BLaER1 treated with 17β-estradiol and CSF1 and Interleukin-3, amounts not matched to agents 10 nM and 100 nM (cell line): ENCODE measurements around the gene PFDN4.

Experiments used
- H3K27ac ChIP-seq, 11 experiments: shearing (Covaris generic); formaldehyde crosslinking; 2 replicates each; pipeline ENCODE4 v1.8.1; 2022
- H3K27me3 ChIP-seq, 11 experiments: shearing (Covaris generic); formaldehyde crosslinking; 2 replicates each; pipeline ENCODE4 v1.8.1; 2022
- H3K36me3 ChIP-seq, 11 experiments: shearing (Covaris generic); formaldehyde crosslinking; 2 replicates each; pipeline ENCODE4 v1.8.1; 2022
- H3K4me1 ChIP-seq, 10 experiments: shearing (Covaris generic); formaldehyde crosslinking; 2 replicates each; pipeline ENCODE4 v1.8.1; 2022
- H3K4me2 ChIP-seq, 11 experiments: shearing (Covaris generic); formaldehyde crosslinking; 2 replicates each; pipeline ENCODE4 v1.8.1; 2022
- H3K4me3 ChIP-seq, 10 experiments: shearing (Covaris generic); formaldehyde crosslinking; 2 replicates each; pipeline ENCODE4 v1.8.1; 2022
- H3K9ac ChIP-seq, 11 experiments: shearing (Covaris generic); formaldehyde crosslinking; 2 replicates each; pipeline ENCODE4 v1.8.1; 2022
- H3K9me3 ChIP-seq, 11 experiments: shearing (Covaris generic); formaldehyde crosslinking; replicated peaks in 1 of 11; 2 replicates each; pipeline ENCODE4 v1.8.1; 2022
- H4K20me1 ChIP-seq, 11 experiments: shearing (Covaris generic); formaldehyde crosslinking; 2 replicates each; pipeline ENCODE4 v1.8.1; 2022
- Cebpa-rat ChIP-seq, 11 experiments: shearing (Covaris generic); IDR thresholded peaks; 2 replicates each; pipeline ENCODE4 v1.8.1; 2022

Gene PFDN4

GRCh38 chr20:54217762-54218161, 9.9 kb downstream of the PFDN4 start:
- no peak for TF ChIP-seq Cebpa-rat (IDR thresholded peaks at IDR 0.05)
- no peak overlapping the region for H3K4me2 ChIP-seq
- H4K20me1 ChIP-seq = peaks cover 0 to 41% (median 11%) of the 10 kb centered on the region in 11 experiments; a peak in 10 of 22 replicates
- no peak overlapping the region for H3K4me3 ChIP-seq
- H3K27me3 ChIP-seq = no peaks in the 10 kb centered on the region
- peaks cover 6 to 42% (median 25%) of the 10 kb centered on the region in 10 experiments; a peak in 19 of 20 replicates for H3K4me1 ChIP-seq
- H3K27ac ChIP-seq = no peak overlapping the region
- no peaks in the 10 kb centered on the region for H3K9me3 ChIP-seq
- no peak overlapping the region for H3K9ac ChIP-seq
- peaks cover 35 to 80% (median 55%) of the 10 kb centered on the region in 11 experiments for H3K36me3 ChIP-seq

GRCh38 chr20:54218470-54218869, 10.6 kb downstream of the PFDN4 start:
- Histone ChIP-seq H4K20me1 (peaks cover 0 to 33% (median 8%) of the 10 kb centered on the region in 11 experiments; a peak in 10 of 22 replicates), H3K4me3 (no peak overlapping the region), H3K27ac (peak overlapping the region in 5 of 11 experiments; percentile 12 to 35 (median 27); a peak in 3 of 22 replicates), H3K27me3 (no peaks in the 10 kb centered on the region), H3K4me2 (peak overlapping the region in 6 of 11 experiments; percentile 18 to 54 (median 44); a peak in 10 of 22 replicates), H3K9me3 (no peaks in the 10 kb centered on the region), H3K36me3 (peaks cover 35 to 81% (median 54%) of the 10 kb centered on the region in 11 experiments), H3K4me1 (peaks cover 6 to 49% (median 25%) of the 10 kb centered on the region in 10 experiments; a peak in 18 of 20 replicates), H3K9ac (peak overlapping the region in 8 of 11 experiments; percentile 8 to 67 (median 39); a peak in 10 of 22 replicates)
- TF ChIP-seq Cebpa-rat (IDR thresholded peaks at IDR 0.05) = no peak

DNA sequence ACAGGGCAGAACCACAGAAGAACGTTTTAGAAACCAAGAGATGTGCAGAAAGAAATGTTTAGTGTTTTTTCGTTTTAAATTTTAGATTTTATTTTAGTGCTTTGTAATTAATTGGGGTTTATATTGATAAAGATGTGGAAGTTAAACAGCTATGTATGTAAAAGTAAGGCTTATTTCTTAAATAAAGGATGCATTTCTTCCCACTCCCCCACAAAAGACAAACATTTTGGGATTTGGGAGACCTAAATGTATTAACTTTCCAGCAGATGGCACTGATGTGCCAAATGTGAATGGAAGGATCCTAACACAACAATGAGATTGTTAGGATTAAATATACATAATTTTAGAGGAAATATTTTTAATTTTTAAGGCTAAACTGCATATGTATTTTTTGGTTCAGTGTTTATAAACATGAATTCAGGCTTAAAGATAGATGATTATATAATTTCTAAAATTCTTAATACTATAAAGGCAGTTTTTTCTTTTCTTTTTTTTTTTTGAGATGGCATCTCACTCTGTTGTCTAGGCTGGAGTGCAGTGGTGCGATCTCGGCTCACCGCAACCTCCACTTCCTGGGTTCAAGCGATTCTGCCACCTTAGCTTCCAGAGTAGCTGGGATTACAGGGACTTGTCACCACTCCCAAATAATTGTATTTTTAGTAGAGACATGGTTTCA, 12.0 kb downstream of the PFDN4 start:
- peak overlapping the region in 2 of 11 experiments; percentile 67 to 75; a peak in 1 of 22 replicates for H3K9ac ChIP-seq
- no peaks in the 10 kb centered on the region for H3K9me3 ChIP-seq
- H3K36me3 ChIP-seq = peaks cover 30 to 69% (median 46%) of the 10 kb centered on the region in 11 experiments
- TF ChIP-seq Cebpa-rat (IDR thresholded peaks at IDR 0.05) = no peak
- peak overlapping the region in 3 of 11 experiments; percentile 67 to 93 (median 84); a peak in 6 of 22 replicates for H3K4me2 ChIP-seq
- no peaks in the 10 kb centered on the region for H3K27me3 ChIP-seq
- peaks cover 6 to 49% (median 25%) of the 10 kb centered on the region in 10 experiments; a peak in 18 of 20 replicates for H3K4me1 ChIP-seq
- H4K20me1 ChIP-seq = peaks cover 0 to 21% (median 5%) of the 10 kb centered on the region in 11 experiments; a peak in 6 of 22 replicates
- H3K4me3 ChIP-seq = no peak overlapping the region
- peak overlapping the region in 4 of 11 experiments; percentile 27 to 81 (median 72); a peak in 8 of 22 replicates for H3K27ac ChIP-seq

- peak overlapping the region in 3 of 11 experiments; percentile 3 to 75 (median 67); a peak in 5 of 22 replicates for H3K9ac ChIP-seq
- no peak for TF ChIP-seq Cebpa-rat (IDR thresholded peaks at IDR 0.05)
Measured at GRCh38 chr20:54220722-54221121, 12.8 kb downstream of the PFDN4 start.

DNA sequence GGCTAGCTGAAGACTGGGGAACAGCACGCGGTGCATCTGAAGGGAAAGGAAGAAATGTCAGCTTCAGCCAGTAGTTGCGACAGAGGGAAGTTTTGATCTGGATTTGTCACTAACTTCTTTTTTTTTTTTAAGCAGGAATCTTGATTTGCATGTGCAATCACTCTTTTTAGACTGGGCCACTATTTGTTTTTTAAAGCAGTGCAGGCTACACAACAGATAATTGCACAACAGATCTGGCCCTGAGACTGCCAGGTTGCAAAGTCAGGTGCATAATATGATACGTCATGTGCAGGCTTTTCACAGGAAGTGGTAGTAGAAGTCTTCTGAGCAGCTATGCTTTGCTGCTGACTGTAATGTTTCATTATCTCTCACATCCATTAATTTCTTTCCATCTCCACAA, 13.5 kb downstream of the PFDN4 start:
- peaks cover 15 to 55% (median 32%) of the 10 kb centered on the region in 11 experiments for H3K36me3 ChIP-seq
- peak overlapping the region in 8 of 11 experiments; percentile 15 to 93 (median 53); a peak in 12 of 22 replicates for H3K4me2 ChIP-seq
- peak in 4 of 11 experiments; percentile 12 to 82 (median 46); a peak in 8 of 22 replicates for TF ChIP-seq Cebpa-rat (IDR thresholded peaks at IDR 0.05)
- peak overlapping the region in 5 of 11 experiments; percentile 16 to 81 (median 63); a peak in 8 of 22 replicates for H3K27ac ChIP-seq
- no peaks in the 10 kb centered on the region for H3K9me3 ChIP-seq
- H3K9ac ChIP-seq = peak overlapping the region in 3 of 11 experiments; percentile 34 to 75 (median 67); a peak in 4 of 22 replicates
- peaks cover 0 to 9% (median 0%) of the 10 kb centered on the region in 11 experiments; a peak in 1 of 22 replicates for H4K20me1 ChIP-seq
- no peak overlapping the region for H3K4me3 ChIP-seq
- peaks cover 6 to 49% (median 25%) of the 10 kb centered on the region in 10 experiments; a peak in 18 of 20 replicates for H3K4me1 ChIP-seq
- H3K27me3 ChIP-seq = no peaks in the 10 kb centered on the region

More at GRCh38 chr20:54220722-54221121, 12.8 kb downstream of the PFDN4 start:
- no peaks in the 10 kb centered on the region for H3K9me3 ChIP-seq
- peak overlapping the region in 6 of 11 experiments; percentile 23 to 93 (median 67); a peak in 9 of 22 replicates for H3K4me2 ChIP-seq
- H3K36me3 ChIP-seq = peaks cover 21 to 61% (median 38%) of the 10 kb centered on the region in 11 experiments
- peak overlapping the region in 5 of 11 experiments; percentile 27 to 81 (median 63); a peak in 11 of 22 replicates for H3K27ac ChIP-seq
- H3K27me3 ChIP-seq = no peaks in the 10 kb centered on the region
- no peak overlapping the region for H3K4me3 ChIP-seq
- peaks cover 6 to 49% (median 25%) of the 10 kb centered on the region in 10 experiments; a peak in 18 of 20 replicates for H3K4me1 ChIP-seq
- H4K20me1 ChIP-seq = peaks cover 0 to 13% (median 0%) of the 10 kb centered on the region in 11 experiments; a peak in 4 of 22 replicates

DNA sequence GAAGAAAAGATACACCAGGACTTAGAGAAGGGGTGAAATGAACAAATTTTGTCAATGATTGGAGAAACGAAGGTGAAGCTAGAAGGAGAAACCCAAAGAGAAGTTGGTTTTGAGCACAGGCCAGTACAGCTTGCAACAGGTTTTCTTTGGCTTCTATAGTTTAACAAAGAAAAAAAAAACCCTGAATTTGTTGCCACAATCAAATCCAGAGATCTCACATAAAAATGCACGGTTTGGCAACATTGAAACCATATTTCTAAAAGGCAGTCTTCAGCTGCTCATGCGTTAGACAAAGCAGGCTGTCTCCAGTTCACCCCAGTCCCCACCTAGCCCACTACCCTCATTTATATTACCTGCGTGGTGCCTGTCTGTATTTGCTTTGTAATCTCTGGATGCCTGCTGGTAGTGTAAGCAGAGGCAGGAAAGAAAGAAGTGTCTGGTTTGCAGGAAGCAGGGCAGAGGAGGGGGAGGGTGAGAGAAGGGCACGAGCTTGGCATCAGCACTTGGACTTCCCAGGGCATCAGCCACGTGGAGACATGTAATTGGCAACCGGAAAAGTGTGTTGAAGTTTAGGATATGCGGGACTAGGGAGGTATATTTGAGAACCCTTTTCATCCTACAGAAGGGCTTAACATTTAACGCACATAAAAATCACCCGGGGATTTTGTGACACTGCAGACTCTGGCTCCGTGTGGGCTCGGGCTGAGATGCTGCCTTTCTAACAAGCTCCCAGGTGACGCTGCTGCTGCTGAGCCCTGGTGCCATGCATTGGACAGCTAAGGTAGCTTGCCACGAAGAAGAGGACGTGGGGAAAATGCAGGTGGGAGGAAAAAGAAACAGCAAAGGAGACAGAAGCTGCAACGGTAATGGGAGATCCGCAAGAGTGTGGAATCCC, 14.4 kb downstream of the PFDN4 start:
- peak overlapping the region in 4 of 11 experiments; percentile 67 to 93 (median 76); a peak in 8 of 22 replicates for H3K4me2 ChIP-seq
- peak overlapping the region in 3 of 11 experiments; percentile 34 to 61 (median 59); a peak in 4 of 22 replicates for H3K9ac ChIP-seq
- TF ChIP-seq Cebpa-rat (IDR thresholded peaks at IDR 0.05) = no peak

GRCh38 chr20:54223285-54223684, 15.4 kb downstream of the PFDN4 start:
- Histone ChIP-seq H3K9me3 (peaks cover 0 to 14% (median 8%) of the 10 kb centered on the region in 11 experiments; a peak in 10 of 22 replicates), H3K27ac (no peak overlapping the region), H3K4me1 (peaks cover 5 to 59% (median 22%) of the 10 kb centered on the region in 10 experiments; a peak in 18 of 20 replicates), H3K4me2 (0 out of 22 replicates have a peak overlapping the region, but pooled peaks of 1 of the 11 experiments have one; percentile 84), H3K36me3 (peaks cover 0 to 38% (median 16%) of the 10 kb centered on the region in 11 experiments; a peak in 15 of 22 replicates), H3K9ac (no peak overlapping the region), H3K27me3 (no peaks in the 10 kb centered on the region), H4K20me1 (0 out of 22 replicates have a peak, but pooled peaks cover 0 to 5% (median 0%) of the 10 kb centered on the region in 11 experiments), H3K4me3 (no peak overlapping the region)
- TF ChIP-seq Cebpa-rat (IDR thresholded peaks at IDR 0.05) = no peak

More for the DNA sequence above, 14.4 kb downstream of the PFDN4 start:
- H3K4me1 ChIP-seq = peaks cover 6 to 55% (median 25%) of the 10 kb centered on the region in 10 experiments; a peak in 18 of 20 replicates
- peaks cover 0 to 3% (median 0%) of the 10 kb centered on the region in 11 experiments; a peak in 6 of 22 replicates for H3K9me3 ChIP-seq
- no peaks in the 10 kb centered on the region for H3K27me3 ChIP-seq
- peaks cover 6 to 46% (median 23%) of the 10 kb centered on the region in 11 experiments for H3K36me3 ChIP-seq
- no peak overlapping the region for H3K4me3 ChIP-seq
- peak overlapping the region in 5 of 11 experiments; percentile 16 to 81 (median 63); a peak in 7 of 22 replicates for H3K27ac ChIP-seq
- H4K20me1 ChIP-seq = peaks cover 0 to 6% (median 0%) of the 10 kb centered on the region in 11 experiments; a peak in 1 of 22 replicates
